ENCODE results near the gene NRIP1.

DNA sequence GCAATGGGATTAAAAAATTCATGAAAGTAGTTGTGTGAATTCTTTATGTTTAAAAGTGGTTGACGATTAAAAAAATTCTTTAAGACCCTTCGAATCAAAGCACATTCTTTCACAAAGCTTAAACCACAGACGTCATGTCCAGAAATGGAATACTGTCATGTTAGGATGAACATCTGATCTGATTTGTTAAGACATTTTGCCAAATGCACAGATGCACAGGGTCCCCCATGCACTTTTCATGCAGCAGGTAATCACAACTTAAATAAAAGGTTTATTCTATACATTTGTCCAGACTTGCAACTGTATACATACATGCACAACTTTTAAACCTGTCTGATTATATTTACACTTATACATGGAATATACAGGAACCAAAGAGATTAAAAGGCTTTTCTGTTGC is 103.3 kb downstream of the NRIP1 start:
- TF ChIP-seq, protein P1, sequence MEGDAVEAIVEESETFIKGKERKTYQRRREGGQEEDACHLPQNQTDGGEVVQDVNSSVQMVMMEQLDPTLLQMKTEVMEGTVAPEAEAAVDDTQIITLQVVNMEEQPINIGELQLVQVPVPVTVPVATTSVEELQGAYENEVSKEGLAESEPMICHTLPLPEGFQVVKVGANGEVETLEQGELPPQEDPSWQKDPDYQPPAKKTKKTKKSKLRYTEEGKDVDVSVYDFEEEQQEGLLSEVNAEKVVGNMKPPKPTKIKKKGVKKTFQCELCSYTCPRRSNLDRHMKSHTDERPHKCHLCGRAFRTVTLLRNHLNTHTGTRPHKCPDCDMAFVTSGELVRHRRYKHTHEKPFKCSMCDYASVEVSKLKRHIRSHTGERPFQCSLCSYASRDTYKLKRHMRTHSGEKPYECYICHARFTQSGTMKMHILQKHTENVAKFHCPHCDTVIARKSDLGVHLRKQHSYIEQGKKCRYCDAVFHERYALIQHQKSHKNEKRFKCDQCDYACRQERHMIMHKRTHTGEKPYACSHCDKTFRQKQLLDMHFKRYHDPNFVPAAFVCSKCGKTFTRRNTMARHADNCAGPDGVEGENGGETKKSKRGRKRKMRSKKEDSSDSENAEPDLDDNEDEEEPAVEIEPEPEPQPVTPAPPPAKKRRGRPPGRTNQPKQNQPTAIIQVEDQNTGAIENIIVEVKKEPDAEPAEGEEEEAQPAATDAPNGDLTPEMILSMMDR (IDR thresholded peaks at IDR 0.05): no peak
- TF ChIP-seq EP300 (IDR thresholded peaks at IDR 0.05) (no peak), POLR2AphosphoS5 (IDR thresholded peaks at IDR 0.05) (no peak)

Measured in gastroesophageal sphincter (tissue), 3 donors.